CD14-positive monocyte (primary cell): ENCODE measurements around the gene GHRH. TPM values are rescaled to one million over a fixed set of nuclear protein-coding genes. Genes with fewer than 3 reads are reported as not detected.

Experiments used
- DNase-seq, 3 donors: peaks; one replicate each; pipeline ENCODE4 v3.0.0-alpha.2; 2011 to 2022
- H2AFZ ChIP-seq: 2 replicates; pipeline ENCODE4 v1.6.0; 2012; ENCODE audit warnings: mild to moderate bottlenecking, low read depth, low read length, inconsistent platforms; ENCODE audit not compliant: insufficient read depth, poor library complexity, severe bottlenecking
- H3K27ac ChIP-seq, 2 donors: 1 replicate in 1 of 2; 2 replicates in 1 of 2; pipeline ENCODE4 v1.5.1; 2012 to 2013; ENCODE audit warnings: low read length in 2 of 2, control low read depth in 1 of 2, inconsistent platforms in 1 of 2, low read depth in 1 of 2, mild to moderate bottlenecking in 1 of 2
- H3K27me3 ChIP-seq, 2 donors: one replicate each; pipeline versions ENCODE4 v1.6.0 to v1.6.1; 2011 to 2013; ENCODE audit warnings: low read length in 2 of 2; ENCODE audit not compliant: control insufficient read depth in 2 of 2, insufficient read depth in 2 of 2
- H3K36me3 ChIP-seq, 2 donors: replicated peaks in 1 of 2; 1 replicate in 1 of 2; 2 replicates in 1 of 2; pipeline versions ENCODE4 v1.5.1 to v1.6.1; 2012 to 2013; ENCODE audit warnings: low read length in 2 of 2, control low read depth in 1 of 2, inconsistent platforms in 1 of 2, mild to moderate bottlenecking in 1 of 2; ENCODE audit not compliant: insufficient read depth in 2 of 2, control insufficient read depth in 1 of 2
- H3K4me1 ChIP-seq, 2 donors: 1 replicate in 1 of 2; 2 replicates in 1 of 2; pipeline versions ENCODE4 v1.5.1 to v1.6.1; 2012 to 2013; ENCODE audit warnings: low read length in 2 of 2, control low read depth in 1 of 2, inconsistent platforms in 1 of 2, mild to moderate bottlenecking in 1 of 2, moderate library complexity in 1 of 2; ENCODE audit not compliant: insufficient read depth in 2 of 2, control insufficient read depth in 1 of 2
- H3K4me2 ChIP-seq: replicated peaks from 2 replicates; pipeline ENCODE3; 2012; ENCODE audit warnings: low read length, moderate library complexity, mild to moderate bottlenecking; ENCODE audit not compliant: poor library complexity, severe bottlenecking; ENCODE audit errors: extremely low read depth
- H3K4me3 ChIP-seq, 3 experiments: fragments of 200-600 bp in 1 of 3; sonication (generic) in 1 of 3; replicated peaks in 1 of 3; 1 replicate in 2 of 3; 2 replicates in 1 of 3; pipeline ENCODE4 v1.5.1; 2011 to 2013; ENCODE audit warnings: low read length in 3 of 3, mild to moderate bottlenecking in 3 of 3, control low read depth in 2 of 3, low read depth in 2 of 3, inconsistent platforms in 1 of 3, moderate library complexity in 1 of 3
- H3K79me2 ChIP-seq: 2 replicates; pipeline ENCODE4 v1.6.0; 2012; ENCODE audit warnings: mild to moderate bottlenecking, control low read depth, inconsistent platforms, low read length, moderate library complexity; ENCODE audit not compliant: insufficient read depth
- H3K9ac ChIP-seq: 2 replicates; pipeline ENCODE4 v1.6.0; 2017; ENCODE audit warnings: low read length, mild to moderate bottlenecking; ENCODE audit not compliant: insufficient read depth, poor library complexity, severe bottlenecking
- H3K9me3 ChIP-seq, 2 donors: replicated peaks in 1 of 2; 1 replicate in 1 of 2; 2 replicates in 1 of 2; pipeline versions ENCODE4 v1.5.1 to v1.6.1; 2012 to 2013; ENCODE audit warnings: low read length in 2 of 2, control low read depth in 1 of 2; ENCODE audit not compliant: control insufficient read depth in 1 of 2, insufficient read depth in 1 of 2
- H4K20me1 ChIP-seq: 2 replicates; pipeline ENCODE4 v1.6.0; 2012; ENCODE audit warnings: mild to moderate bottlenecking, low read length, control low read depth, moderate library complexity; ENCODE audit not compliant: insufficient read depth
- H3K27ac Mint-ChIP-seq, 7 donors: one replicate each; pipeline ENCODE4 v1.8.0; 2020; ENCODE audit warnings: mild to moderate bottlenecking in 7 of 7, mixed read lengths in 7 of 7, moderate library complexity in 6 of 7, inconsistent platforms in 2 of 7
- H3K27me3 Mint-ChIP-seq, 3 donors: one replicate each; pipeline ENCODE4 v1.8.0; 2021 to 2022; ENCODE audit warnings: low read depth in 3 of 3, mild to moderate bottlenecking in 3 of 3, mixed read lengths in 3 of 3, moderate library complexity in 3 of 3, inconsistent platforms in 1 of 3
- H3K36me3 Mint-ChIP-seq, 2 donors: one replicate each; pipeline ENCODE4 v1.8.0; 2020; ENCODE audit warnings: mixed read lengths in 2 of 2, inconsistent platforms in 1 of 2, mild to moderate bottlenecking in 1 of 2
- H3K4me1 Mint-ChIP-seq: one replicate; pipeline ENCODE4 v1.8.0; 2020; ENCODE audit warnings: mild to moderate bottlenecking, mixed read lengths
- H3K4me3 Mint-ChIP-seq, 2 donors: one replicate each; pipeline ENCODE4 v1.8.0; 2020; ENCODE audit warnings: mild to moderate bottlenecking in 2 of 2, mixed read lengths in 2 of 2, moderate library complexity in 1 of 2
- H3K9me3 Mint-ChIP-seq, 7 donors: one replicate each; pipeline ENCODE4 v1.8.0; 2020 to 2022; ENCODE audit warnings: mixed read lengths in 7 of 7, mild to moderate bottlenecking in 6 of 7, moderate library complexity in 6 of 7, inconsistent platforms in 2 of 7
- CTCF ChIP-seq: fragments of 200-600 bp; IDR thresholded peaks from one replicate; pipeline ENCODE4 v1.8.0; 2022; ENCODE audit warnings: antibody characterized with exemption, mild to moderate bottlenecking
- WGBS: methylation state at CpG from one replicate; pipeline ENCODE4 v1.1.5; 2013; ENCODE audit warnings: missing lambda C conversion rate; ENCODE audit not compliant: insufficient coverage; 5-methylcytosine and 5-hydroxymethylcytosine counted together
- intact Hi-C, 2 donors: fragments of 100-400 bp; cut with micrococcal nuclease; formaldehyde crosslinking; loops; one replicate each; pipeline versions ENCODE4 v1.15.0 to v1.15.1; 2023
- polyA plus RNA-seq, 3 donors: library from polyadenylated mRNA; depleted of rRNA in 1 of 3; unstranded in 2 of 3; stranded (reverse) in 1 of 3; fragments of 300-500 nt in 2 of 3; fragments of >200 nt in 1 of 3; fragmentation: Illumina TruSeq in 2 of 3; gene quantifications; 1 replicate in 2 of 3; 2 replicates in 1 of 3; pipeline ENCODE4 v1.2.3, GENCODE V29; 2012 to 2021

The GHRH gene
- polyA plus RNA-seq, 3 donors, result not detected

GRCh38 chr20:37247547-37247946 lies 14.1 kb downstream of the GHRH start:
- intact Hi-C loops, result no loop called here
- peaks cover 13% of the 10 kb centered on the region for H3K4me1 Mint-ChIP-seq
- peak overlapping the region in 4 of 7 donors; percentile 37 to 60 (median 48) for H3K27ac Mint-ChIP-seq
- peaks cover 0 to 3% (median 0%) of the 10 kb centered on the region in 3 donors for H3K27me3 Mint-ChIP-seq
- Histone ChIP-seq H3K27ac (no peak overlapping the region), H3K36me3 (peaks cover 15 to 24% of the 10 kb centered on the region in 2 donors), H3K9me3 (no peaks in the 10 kb centered on the region), H3K4me2 (no peak overlapping the region), H3K4me3 (no peak overlapping the region), H3K27me3 (no peaks in the 10 kb centered on the region), H3K4me1 (peaks cover 8 to 12% of the 10 kb centered on the region in 2 donors), H4K20me1 (no peaks in the 10 kb centered on the region), H3K9ac (no peak overlapping the region), H2AFZ (no peak overlapping the region), H3K79me2 (no peaks in the 10 kb centered on the region)
- 100% methylated on average over 1 of the region's 1 CpG for WGBS
- TF ChIP-seq CTCF, result no peak
- peaks cover 17 to 26% of the 10 kb centered on the region in 2 donors for H3K36me3 Mint-ChIP-seq
- DNase-seq, result no peak
- H3K4me3 Mint-ChIP-seq, result no peak overlapping the region
- no peaks in the 10 kb centered on the region for H3K9me3 Mint-ChIP-seq

DNA sequence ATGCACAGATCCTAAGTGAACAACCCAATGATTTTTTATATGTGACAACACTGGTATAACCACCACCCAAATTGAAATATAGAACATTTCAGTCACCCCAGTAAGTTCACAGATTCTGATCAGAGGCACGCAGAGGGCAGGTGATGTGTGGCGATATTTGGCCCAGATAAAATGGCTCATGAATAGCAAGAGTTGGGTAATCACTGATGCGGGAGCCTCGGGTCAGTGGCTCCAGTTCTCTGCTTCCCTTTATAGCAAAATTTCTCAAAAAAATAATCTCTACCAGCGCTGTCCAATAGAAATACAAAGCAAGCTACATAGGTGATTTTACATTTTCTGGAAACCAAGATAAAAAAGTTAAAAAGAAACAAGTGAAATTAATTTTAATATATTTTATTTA lies 14.9 kb downstream of the GHRH start:
- Histone ChIP-seq H3K36me3 (peaks cover 23 to 32% of the 10 kb centered on the region in 2 donors), H3K27me3 (no peaks in the 10 kb centered on the region), H3K79me2 (no peaks in the 10 kb centered on the region), H4K20me1 (no peaks in the 10 kb centered on the region), H3K4me1 (peaks cover 8 to 12% of the 10 kb centered on the region in 2 donors), H3K9ac (no peak overlapping the region), H3K27ac (no peak overlapping the region), H3K9me3 (no peaks in the 10 kb centered on the region), H2AFZ (no peak overlapping the region), H3K4me3 (no peak overlapping the region), H3K4me2 (no peak overlapping the region)
- DNase-seq, result no peak
- intact Hi-C loops, result no loop called here
- TF ChIP-seq CTCF, result no peak
- H3K9me3 Mint-ChIP-seq, result no peaks in the 10 kb centered on the region
- WGBS, result no CpG with 5 or more reads among the region's 5 CpGs
- peaks cover 24 to 32% of the 10 kb centered on the region in 2 donors for H3K36me3 Mint-ChIP-seq
- H3K4me3 Mint-ChIP-seq, result no peak overlapping the region
- H3K4me1 Mint-ChIP-seq, result peaks cover 13% of the 10 kb centered on the region
- peak overlapping the region in 1 of 7 donors; percentile 6 for H3K27ac Mint-ChIP-seq
- peaks cover 0 to 3% (median 0%) of the 10 kb centered on the region in 3 donors for H3K27me3 Mint-ChIP-seq
